ENCODE results near the gene SPEF1. TPM values are rescaled to one million over a fixed set of nuclear protein-coding genes. Genes with fewer than 3 reads are reported as not detected.

SPEF1 gene
- total and polyA plus RNA-seq, 2 of the 4 experiments (the other 2 are of a cell fraction): 0.15 TPM; not detected in 1

DNA sequence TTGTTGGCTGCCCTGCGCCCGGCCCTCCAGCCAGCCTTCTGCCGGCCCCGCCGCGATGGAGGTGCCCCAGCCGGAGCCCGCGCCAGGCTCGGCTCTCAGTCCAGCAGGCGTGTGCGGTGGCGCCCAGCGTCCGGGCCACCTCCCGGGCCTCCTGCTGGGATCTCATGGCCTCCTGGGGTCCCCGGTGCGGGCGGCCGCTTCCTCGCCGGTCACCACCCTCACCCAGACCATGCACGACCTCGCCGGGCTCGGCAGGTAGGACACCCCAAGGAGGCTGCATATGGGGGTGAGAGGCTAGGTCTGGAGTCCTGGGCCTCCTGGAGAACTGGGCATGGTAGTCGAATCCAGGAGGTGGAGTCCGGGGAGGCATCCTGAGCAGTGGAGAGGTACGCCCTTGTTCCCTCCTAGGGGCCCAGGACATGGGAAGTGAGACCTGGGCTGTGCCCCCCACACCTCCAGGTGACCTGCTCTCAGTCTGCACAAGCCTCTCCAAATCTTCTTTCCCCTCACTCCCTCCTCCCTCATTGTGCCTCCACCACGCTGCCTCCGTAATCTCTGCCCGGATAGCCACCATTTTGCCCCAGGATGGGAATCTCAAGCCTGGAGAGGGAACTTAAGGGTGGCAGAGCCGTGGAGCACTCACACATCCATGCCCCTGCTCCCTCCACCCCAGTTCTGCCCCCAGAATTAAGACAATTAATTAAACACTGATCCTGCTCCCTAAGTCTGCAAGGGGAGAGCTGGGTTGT is 15.4 kb upstream of the SPEF1 start:
- Histone ChIP-seq H3K18ac (ENCODE audit: low read depth, low read length) (no peak overlapping the region), H3K14ac (replicated peaks; ENCODE audit: low read depth, low read length) (peak overlapping the region; percentile 34), H3K4me3 (ENCODE audit: insufficient read depth, low read depth, low read length) (peak overlapping the region; percentile 82), H3K9ac (ENCODE audit: low read depth, low read length) (peak overlapping the region; percentile 87), H2BK15ac (ENCODE audit: low read depth, low read length) (peak overlapping the region; percentile 45; the same call in 1 of the 3 replicates), H3K23ac (ENCODE audit: low read depth, low read length) (peak overlapping the region; percentile 80), H3K79me1 (ENCODE audit: low read depth in 1 of 2, low read length in 2 of 2) (peaks cover 36 to 63% of the 10 kb centered on the region in 2 experiments), H4K8ac (ENCODE audit: low read depth in 2 of 2, low read length in 2 of 2) (peak overlapping the region; percentile 66 to 85; a peak in 3 of 4 replicates), H3K56ac (ENCODE audit: extremely low read depth, insufficient read depth, low read length) (peak overlapping the region; percentile 24), H4K20me1 (ENCODE audit: insufficient read depth, low read length) (no peaks in the 10 kb centered on the region), H4K5ac (ENCODE audit: low read depth, low read length) (0 out of 2 replicates have a peak overlapping the region, but pooled peaks have one; percentile 12), H4K91ac (ENCODE audit: insufficient read depth, low read depth, low read length) (peak overlapping the region; percentile 63), H2AFZ (replicated peaks; ENCODE audit: low read length, poor library complexity) (peak overlapping the region; percentile 70), H3K9me3 (ENCODE audit: control insufficient read depth, insufficient read depth, low read length) (no peaks in the 10 kb centered on the region), H2BK20ac (ENCODE audit: low read depth, low read length) (no peak overlapping the region), H2BK5ac (ENCODE audit: low read depth, low read length, poor library complexity, severe bottlenecking) (peak overlapping the region; percentile 76), H3K4me2 (ENCODE audit: low read depth, low read length) (peak overlapping the region; percentile 76), H3K9me1 (ENCODE audit: insufficient read depth, low read length) (peaks cover 21% of the 10 kb centered on the region), H3K27me3 (ENCODE audit: control insufficient read depth, insufficient read depth, low read length) (no peaks in the 10 kb centered on the region), H2AK9ac (replicated peaks; ENCODE audit: low read depth, low read length, poor library complexity) (peak overlapping the region; percentile 95), H3K27ac (ENCODE audit: insufficient read depth, low read length) (peak overlapping the region; percentile 86), H3K36me3 (ENCODE audit: control insufficient read depth, insufficient read depth, low read length) (peaks cover 26% of the 10 kb centered on the region), H2AK5ac (ENCODE audit: low read depth, low read length) (peak overlapping the region; percentile 97), H3K4ac (ENCODE audit: low read depth, low read length) (peak overlapping the region; percentile 74), H3K4me1 (ENCODE audit: control insufficient read depth, insufficient read depth, low read length) (peaks cover 26% of the 10 kb centered on the region), H2BK120ac (ENCODE audit: low read depth, low read length) (peak overlapping the region; percentile 74)
- ATAC-seq (ENCODE audit: low read depth): no peak; the same call in 1 of the 2 replicates
- POLR2A ChIA-PET (ENCODE audit: unreplicated experiment): no interaction called here
- CTCF ChIA-PET: interaction anchor here (0.8 to 1.4 kb wide), 2 partner anchors 10 to 22 kb away, joined by 3 to 4 read pairs; partner anchors contain the start of gene CENPB
- in situ Hi-C loops (cut with MboI; ENCODE audit: low sequenced_read_pairs): no loop called here
- TF ChIP-seq RAD21 (IDR thresholded peaks at IDR 0.05; ENCODE audit: low read length) (no peak), POLR2A (IDR thresholded peaks at IDR 0.05; ENCODE audit: low read depth, low read length) (no peak), MAZ (IDR thresholded peaks at IDR 0.05; ENCODE audit: borderline replicate concordance, low read depth, low read length) (no peak), MAFK (IDR thresholded peaks at IDR 0.05; ENCODE audit: low read depth, low read length) (no peak), BHLHE40 (IDR thresholded peaks at IDR 0.05; ENCODE audit: low read depth, low read length) (no peak), MXI1 (IDR thresholded peaks at IDR 0.05; ENCODE audit: borderline replicate concordance, low read depth, low read length) (no peak), CTCF (conservative IDR thresholded peaks at IDR 0.05; ENCODE audit: low read depth, low read length) (no peak), NFE2L2 (IDR thresholded peaks at IDR 0.05; ENCODE audit: low read depth, low read length) (no peak), FOS (IDR thresholded peaks at IDR 0.05; ENCODE audit: low read depth, low read length) (no peak)
- TSS peak; percentile 30 for BruUV-seq (replicated peaks)
- 27% methylated on average over 10 of the region's 33 CpGs; no CpG with 5 or more reads in 1 of the 2 experiments for WGBS, 2 experiments (ENCODE audit: extremely low coverage in 2 of 2, insufficient read length in 1 of 2)
- dilution Hi-C loops (cut with HindIII; ENCODE audit: low sequenced_read_pairs, unreplicated experiment): no loop called here
- intact Hi-C loops (cut with micrococcal nuclease): no loop called here
- DNase-seq: no peak

All from IMR-90 (cell line).